Loucy (cell line): Measurements from ENCODE around the gene DSC3.

Experiments
- H2AFZ ChIP-seq: fragments of 200-600 bp; sonication (generic); 2 replicates; pipeline ENCODE4 v1.6.0; 2016; ENCODE audit warnings: antibody characterized with exemption, mild to moderate bottlenecking, low read length, moderate library complexity
- H3F3A ChIP-seq: fragments of 200-600 bp; 2 replicates; pipeline ENCODE4 v1.6.0; 2016; ENCODE audit warnings: antibody characterized with exemption, low read depth, mild to moderate bottlenecking
- H3K27me3 ChIP-seq: fragments of 200-600 bp; sonication (generic); 2 replicates; pipeline ENCODE4 v1.6.1; 2014; ENCODE audit warnings: low read length, mild to moderate bottlenecking; ENCODE audit not compliant: insufficient read depth, poor library complexity, severe bottlenecking
- H3K36me3 ChIP-seq: fragments of 200-600 bp; sonication (generic); 2 replicates; pipeline ENCODE4 v1.6.1; 2016; ENCODE audit warnings: low read length; ENCODE audit not compliant: insufficient read depth
- H3K4me1 ChIP-seq: fragments of 200-600 bp; sonication (generic); 2 replicates; pipeline ENCODE4 v1.5.1; 2014; ENCODE audit warnings: low read length, mild to moderate bottlenecking; ENCODE audit not compliant: insufficient read depth, poor library complexity, severe bottlenecking
- H3K4me2 ChIP-seq: fragments of 200-600 bp; sonication (generic); 2 replicates; pipeline ENCODE4 v1.6.0; 2014; ENCODE audit warnings: antibody characterized with exemption, low read length, low read depth, mild to moderate bottlenecking; ENCODE audit not compliant: poor library complexity, severe bottlenecking
- H3K4me3 ChIP-seq: fragments of 200-600 bp; sonication (generic); 2 replicates; pipeline ENCODE4 v1.5.1; 2014; ENCODE audit warnings: low read length, mild to moderate bottlenecking, mixed read lengths; ENCODE audit not compliant: poor library complexity, severe bottlenecking
- H3K79me2 ChIP-seq: fragments of 200-600 bp; sonication (generic); 2 replicates; pipeline ENCODE4 v1.6.1; 2014; ENCODE audit warnings: low read length; ENCODE audit not compliant: insufficient read depth
- H3K9ac ChIP-seq: fragments of 200-600 bp; sonication (generic); 2 replicates; pipeline ENCODE4 v1.6.0; 2014; ENCODE audit warnings: mild to moderate bottlenecking, low read depth, low read length, moderate library complexity; ENCODE audit not compliant: poor library complexity, severe bottlenecking
- H3K9me2 ChIP-seq: fragments of 200-600 bp; sonication (generic); replicated peaks from 2 replicates; pipeline ENCODE4 v1.6.1; 2016; ENCODE audit warnings: low read depth, low read length, mixed read lengths
- H3K9me3 ChIP-seq: fragments of 200-600 bp; sonication (generic); 2 replicates; pipeline ENCODE4 v1.6.1; 2014; ENCODE audit warnings: mild to moderate bottlenecking, antibody characterized with exemption, low read length, low read depth; ENCODE audit not compliant: insufficient read depth
- H4K20me1 ChIP-seq: fragments of 200-600 bp; sonication (generic); 2 replicates; pipeline ENCODE4 v1.6.0; 2014; ENCODE audit warnings: antibody characterized with exemption, low read length, mild to moderate bottlenecking; ENCODE audit not compliant: insufficient read depth, poor library complexity, severe bottlenecking
- EZH2phosphoT487 ChIP-seq: fragments of 200-600 bp; IDR thresholded peaks from 2 replicates; pipeline ENCODE4 v1.6.1; 2018; ENCODE audit warnings: antibody characterized with exemption, mild to moderate bottlenecking, moderate library complexity, borderline replicate concordance
- TF ChIP-seq, protein P1 (sequence below): fragments of 200-600 bp; sonication (generic); conservative IDR thresholded peaks from 2 replicates; pipeline ENCODE4 v1.5.1; 2014; ENCODE audit warnings: mild to moderate bottlenecking, antibody characterized with exemption, low read length

DSC3 gene

DNA sequence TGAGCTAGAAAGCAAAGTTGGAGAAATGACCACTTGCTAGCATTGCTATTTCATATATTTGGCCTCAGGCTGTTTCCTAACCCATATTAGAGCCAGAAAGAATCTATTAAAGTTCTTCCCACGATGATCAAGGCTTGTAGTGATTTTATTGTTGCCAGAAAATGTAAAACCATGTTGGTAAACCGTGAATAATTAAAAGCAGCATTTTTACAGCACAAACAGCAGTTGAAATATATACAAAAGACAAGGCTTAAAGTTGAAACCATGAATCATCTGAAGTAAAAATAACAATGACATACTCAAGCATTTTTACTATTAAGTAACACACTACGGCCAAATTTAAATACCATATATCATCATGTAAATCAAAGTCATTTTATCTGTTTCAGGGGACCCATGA lies 27.7 kb upstream of the DSC3 start:
- Histone ChIP-seq H3K9me3 (no peaks in the 10 kb centered on the region), H2AFZ (no peak overlapping the region), H3K27me3 (no peaks in the 10 kb centered on the region), H3K9me2 (no peaks in the 10 kb centered on the region), H3K79me2 (no peaks in the 10 kb centered on the region), H3K9ac (no peak overlapping the region), H3K4me2 (no peak overlapping the region), H3K4me1 (no peaks in the 10 kb centered on the region), H3K36me3 (no peaks in the 10 kb centered on the region), H3F3A (no peaks in the 10 kb centered on the region), H4K20me1 (no peaks in the 10 kb centered on the region), H3K4me3 (no peak overlapping the region)
- TF ChIP-seq, protein P1, sequence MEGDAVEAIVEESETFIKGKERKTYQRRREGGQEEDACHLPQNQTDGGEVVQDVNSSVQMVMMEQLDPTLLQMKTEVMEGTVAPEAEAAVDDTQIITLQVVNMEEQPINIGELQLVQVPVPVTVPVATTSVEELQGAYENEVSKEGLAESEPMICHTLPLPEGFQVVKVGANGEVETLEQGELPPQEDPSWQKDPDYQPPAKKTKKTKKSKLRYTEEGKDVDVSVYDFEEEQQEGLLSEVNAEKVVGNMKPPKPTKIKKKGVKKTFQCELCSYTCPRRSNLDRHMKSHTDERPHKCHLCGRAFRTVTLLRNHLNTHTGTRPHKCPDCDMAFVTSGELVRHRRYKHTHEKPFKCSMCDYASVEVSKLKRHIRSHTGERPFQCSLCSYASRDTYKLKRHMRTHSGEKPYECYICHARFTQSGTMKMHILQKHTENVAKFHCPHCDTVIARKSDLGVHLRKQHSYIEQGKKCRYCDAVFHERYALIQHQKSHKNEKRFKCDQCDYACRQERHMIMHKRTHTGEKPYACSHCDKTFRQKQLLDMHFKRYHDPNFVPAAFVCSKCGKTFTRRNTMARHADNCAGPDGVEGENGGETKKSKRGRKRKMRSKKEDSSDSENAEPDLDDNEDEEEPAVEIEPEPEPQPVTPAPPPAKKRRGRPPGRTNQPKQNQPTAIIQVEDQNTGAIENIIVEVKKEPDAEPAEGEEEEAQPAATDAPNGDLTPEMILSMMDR = no peak
- no peak for TF ChIP-seq EZH2phosphoT487

DNA sequence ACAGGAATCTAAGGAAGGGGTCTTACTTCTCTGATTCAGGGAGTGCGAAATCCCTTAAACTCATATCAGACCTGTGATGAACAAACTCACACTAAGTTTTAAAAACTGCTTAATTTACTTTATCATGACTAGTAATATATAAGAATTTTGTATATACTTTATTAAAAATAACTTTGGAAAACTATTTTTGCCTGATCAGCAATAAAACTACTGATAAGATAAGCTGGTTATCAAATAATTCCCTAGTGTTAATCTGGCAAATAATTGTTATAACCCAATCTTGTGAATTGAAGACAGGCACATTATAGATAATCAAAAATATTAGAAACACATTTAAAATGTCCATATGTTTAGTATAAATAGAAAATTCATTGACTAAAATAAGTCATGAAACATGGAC lies 23.7 kb upstream of the DSC3 start:
- Histone ChIP-seq H3K4me3 (no peak overlapping the region), H3K9me3 (no peaks in the 10 kb centered on the region), H3K79me2 (no peaks in the 10 kb centered on the region), H3K9ac (no peak overlapping the region), H3K27me3 (no peaks in the 10 kb centered on the region), H3K9me2 (no peaks in the 10 kb centered on the region), H2AFZ (no peak overlapping the region), H3K4me2 (no peak overlapping the region), H3K4me1 (no peaks in the 10 kb centered on the region), H3K36me3 (no peaks in the 10 kb centered on the region), H4K20me1 (no peaks in the 10 kb centered on the region), H3F3A (no peaks in the 10 kb centered on the region)
- TF ChIP-seq, protein P1 = no peak
- TF ChIP-seq EZH2phosphoT487 = no peak

DNA sequence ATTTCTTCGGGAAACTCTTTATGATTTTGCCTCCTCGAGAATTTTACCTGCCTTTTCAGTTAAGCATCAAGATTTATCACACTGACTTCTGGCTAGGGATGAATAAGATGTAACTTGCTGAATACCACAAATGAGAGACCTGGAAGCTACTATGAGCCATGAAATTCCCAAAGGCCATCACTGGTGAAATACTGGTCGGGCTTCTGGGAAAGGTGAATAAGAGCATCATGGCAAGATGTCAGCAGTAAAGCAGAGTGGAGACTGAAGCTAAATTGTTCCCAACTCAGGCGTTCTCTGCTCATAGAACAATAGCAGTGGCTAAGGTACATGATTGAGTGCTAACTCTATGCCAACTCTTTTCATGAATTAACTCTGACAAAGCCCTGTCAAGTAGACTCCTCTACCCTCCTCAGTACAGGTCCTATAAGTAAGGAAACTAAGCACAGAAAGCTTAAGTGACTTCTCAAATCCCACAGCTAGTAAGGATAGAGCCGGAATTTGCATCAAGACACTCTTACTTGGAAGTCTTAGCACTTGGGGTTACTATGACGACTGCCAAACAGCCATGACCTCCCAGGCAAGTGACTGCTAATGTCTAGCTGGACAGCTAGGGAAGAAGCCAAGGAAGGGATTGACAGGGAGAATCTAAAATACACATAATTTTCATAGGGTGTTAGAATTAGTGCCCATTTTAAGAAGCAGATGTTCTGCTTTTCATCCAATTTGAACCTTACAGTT lies 22.7 kb upstream of the DSC3 start:
- no peak for TF ChIP-seq EZH2phosphoT487
- TF ChIP-seq, protein P1 = no peak
- Histone ChIP-seq H3K36me3 (no peaks in the 10 kb centered on the region), H3K9ac (no peak overlapping the region), H3K4me3 (no peak overlapping the region), H3K27me3 (no peaks in the 10 kb centered on the region), H3K4me1 (no peaks in the 10 kb centered on the region), H2AFZ (no peak overlapping the region), H3K9me3 (no peaks in the 10 kb centered on the region), H4K20me1 (no peaks in the 10 kb centered on the region), H3F3A (no peaks in the 10 kb centered on the region), H3K4me2 (no peak overlapping the region), H3K79me2 (no peaks in the 10 kb centered on the region), H3K9me2 (no peaks in the 10 kb centered on the region)
